Activated CD4-positive, alpha-beta T cell treated with anti-CD3 and anti-CD28 coated beads, Interleukin-2, amount 50 U/mL, for 24 hours (primary cell): Measurements from ENCODE around the gene HMGXB3.
A peak's percentile ranks its signal among the peaks of the same experiment; 100 is the strongest.

ENCODE experiments used
- DNase-seq, 2 donors: peaks; one replicate each; pipeline ENCODE4 v3.0.0-alpha.2; 2020; ENCODE audit warnings: low read depth in 1 of 2, low spot score in 1 of 2

Gene HMGXB3

GRCh38 chr5:149981206-149981605 lies 19.3 kb upstream of the HMGXB3 start:
- DNase-seq, result no peak

- no peak for DNase-seq
These were observed 18.0 kb upstream of the HMGXB3 start for GRCh38 chr5:149982505-149982904.

- no peak for DNase-seq
These were observed 12.4 kb upstream of the HMGXB3 start for GRCh38 chr5:149988126-149988525.

DNA sequence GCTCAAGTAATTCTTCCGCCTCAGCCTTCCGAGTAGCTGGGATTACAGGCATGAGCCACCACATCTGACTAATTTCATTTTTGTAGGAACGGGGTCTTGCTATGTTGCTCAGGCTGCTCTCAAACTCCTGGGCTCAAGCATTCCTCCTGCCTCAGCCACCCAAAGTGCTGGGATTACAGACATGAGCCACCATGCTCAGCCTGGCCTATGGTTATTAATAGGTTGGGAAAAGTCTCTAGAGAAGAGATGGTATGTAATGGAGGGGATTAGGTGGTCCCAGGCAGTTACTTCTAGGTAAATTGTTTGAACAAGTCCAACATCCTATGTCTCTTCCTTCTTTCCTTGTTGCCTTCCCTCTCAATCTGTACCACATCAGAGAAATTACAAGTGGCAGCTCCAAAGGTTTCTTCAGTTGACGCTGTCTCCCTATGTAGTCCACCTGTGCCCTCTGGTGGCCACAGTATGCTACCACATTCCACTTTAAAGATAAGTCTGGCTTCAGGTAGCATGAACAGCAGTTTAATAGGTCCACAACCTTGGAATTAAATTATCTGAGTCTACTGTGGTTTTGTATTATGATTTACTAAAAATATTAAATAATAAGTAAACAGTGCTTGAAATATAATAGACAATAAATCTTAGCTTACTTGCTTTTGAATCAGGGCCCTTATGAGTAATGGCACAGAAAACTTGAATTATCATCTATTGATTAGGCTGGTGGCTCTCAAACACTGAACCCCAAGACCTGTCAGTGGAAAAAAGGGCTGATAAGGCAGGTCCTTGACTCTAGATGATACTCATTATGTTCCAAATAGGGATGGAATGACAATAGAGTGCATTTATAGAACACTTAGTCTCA lies 9.8 kb upstream of the HMGXB3 start:
- peak; percentile 17 to 58 for DNase-seq

DNA sequence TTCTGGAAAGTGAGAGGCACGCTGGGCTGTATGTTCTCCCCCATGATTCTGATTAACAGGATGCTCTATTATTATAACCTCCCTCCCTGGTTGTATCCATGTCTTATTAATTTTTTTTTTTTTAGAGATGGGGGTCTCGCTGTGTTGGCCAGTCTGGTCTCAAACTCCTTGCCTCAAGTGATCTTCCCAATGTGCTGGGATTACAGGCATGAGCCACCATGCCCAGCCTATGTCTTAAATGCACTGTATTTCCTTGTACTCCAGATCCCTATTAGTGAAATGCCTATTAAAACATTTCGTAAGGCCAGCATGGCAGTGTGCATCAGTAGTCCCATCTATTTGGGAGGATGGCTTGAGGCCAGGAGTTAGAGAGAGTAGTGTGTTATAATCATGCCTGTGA lies 7.1 kb upstream of the HMGXB3 start:
- DNase-seq, result no peak

- DNase-seq, result no peak
These were observed 4.9 kb upstream of the HMGXB3 start for GRCh38 chr5:149995385-149996204.

DNA sequence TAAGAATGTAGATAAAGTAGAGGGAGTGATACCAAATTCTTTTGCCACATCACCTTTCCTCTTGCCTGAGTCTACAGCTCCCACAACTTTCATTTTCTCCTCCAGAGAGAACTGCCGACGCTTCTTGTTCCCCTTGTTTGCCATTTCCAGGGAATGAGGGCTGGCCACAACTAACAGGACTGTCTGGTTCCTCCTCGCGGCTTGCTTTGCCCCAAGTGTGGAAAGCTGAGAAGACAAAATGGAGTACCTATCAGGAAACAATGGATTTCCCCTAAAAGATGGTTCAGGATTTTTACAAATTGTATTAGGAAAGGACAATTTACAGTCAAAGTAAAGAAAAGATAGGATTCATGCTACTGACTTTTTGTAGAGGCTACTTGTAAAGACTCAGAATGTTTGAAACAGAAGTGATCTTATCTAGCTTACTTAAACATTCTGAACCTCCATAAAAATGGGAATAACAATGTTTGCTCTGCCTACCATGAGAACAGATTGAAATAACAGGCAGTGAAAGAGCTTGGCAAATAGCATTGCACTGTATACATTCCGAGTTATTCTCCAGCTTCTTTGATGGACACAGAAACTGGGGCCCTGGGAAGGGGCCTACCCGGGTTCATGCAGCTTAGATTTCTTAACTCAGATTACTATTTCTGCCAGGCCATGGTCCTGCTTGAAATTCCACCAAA lies 4.2 kb upstream of the HMGXB3 start:
- no peak for DNase-seq

DNA sequence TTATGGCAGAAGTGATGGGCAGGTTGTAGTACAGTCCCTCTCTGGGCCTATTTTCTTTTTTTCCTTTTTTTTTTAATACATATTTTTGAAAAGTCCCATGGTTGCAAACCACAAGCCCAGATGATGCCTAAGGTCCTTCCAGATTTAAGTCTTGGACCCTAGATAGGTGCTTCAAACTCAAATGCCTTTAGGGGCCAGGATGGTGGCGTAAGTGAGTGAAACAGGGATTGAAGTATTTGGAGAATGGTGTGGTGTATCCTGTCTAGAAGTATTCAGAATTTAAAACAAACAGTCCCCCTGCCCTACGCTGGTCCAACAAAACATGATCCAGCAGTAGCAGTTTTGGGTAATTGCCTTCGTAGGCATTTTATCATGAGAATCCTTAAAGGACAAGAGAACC lies 2.3 kb upstream of the HMGXB3 start:
- no peak for DNase-seq

DNA sequence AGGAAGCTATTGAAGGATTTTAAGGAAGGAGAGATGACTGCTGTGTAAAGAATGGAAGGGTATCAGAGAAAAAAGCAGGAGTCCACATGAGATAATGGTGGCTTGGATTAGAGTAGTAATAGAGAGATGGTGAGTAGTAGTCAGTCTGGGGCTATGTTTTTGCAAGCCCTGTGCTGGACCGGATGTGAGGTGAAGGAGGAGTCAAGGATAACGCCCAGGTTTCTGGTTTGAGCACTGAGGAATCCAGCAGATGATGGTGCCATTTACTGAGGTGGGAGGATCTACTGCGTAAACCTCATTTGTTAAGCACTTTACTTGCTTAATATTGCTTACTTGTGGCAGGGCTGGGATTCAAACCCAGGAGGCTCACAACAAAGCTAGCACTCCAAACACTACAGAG lies 1.2 kb upstream of the HMGXB3 start:
- DNase-seq, result no peak

DNA sequence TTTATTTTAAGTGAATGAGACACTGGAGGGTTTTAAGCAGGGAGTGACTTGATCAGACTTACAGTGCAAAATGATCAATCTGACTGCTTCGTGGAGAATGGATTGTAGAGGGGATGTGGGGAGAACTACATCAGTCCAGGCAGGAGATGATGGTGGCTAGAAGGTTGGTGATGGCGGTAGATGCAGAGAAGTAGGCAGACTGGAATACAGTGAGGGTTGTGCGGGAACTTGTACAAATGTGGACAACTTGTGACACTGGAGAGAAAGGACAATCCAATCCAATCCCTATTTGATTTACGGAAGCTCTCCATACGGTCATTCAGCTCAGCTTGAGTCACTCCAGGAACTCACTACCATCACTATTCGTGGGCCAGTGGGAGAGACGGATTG lies 678 bp upstream of the HMGXB3 start:
- no peak for DNase-seq

DNA sequence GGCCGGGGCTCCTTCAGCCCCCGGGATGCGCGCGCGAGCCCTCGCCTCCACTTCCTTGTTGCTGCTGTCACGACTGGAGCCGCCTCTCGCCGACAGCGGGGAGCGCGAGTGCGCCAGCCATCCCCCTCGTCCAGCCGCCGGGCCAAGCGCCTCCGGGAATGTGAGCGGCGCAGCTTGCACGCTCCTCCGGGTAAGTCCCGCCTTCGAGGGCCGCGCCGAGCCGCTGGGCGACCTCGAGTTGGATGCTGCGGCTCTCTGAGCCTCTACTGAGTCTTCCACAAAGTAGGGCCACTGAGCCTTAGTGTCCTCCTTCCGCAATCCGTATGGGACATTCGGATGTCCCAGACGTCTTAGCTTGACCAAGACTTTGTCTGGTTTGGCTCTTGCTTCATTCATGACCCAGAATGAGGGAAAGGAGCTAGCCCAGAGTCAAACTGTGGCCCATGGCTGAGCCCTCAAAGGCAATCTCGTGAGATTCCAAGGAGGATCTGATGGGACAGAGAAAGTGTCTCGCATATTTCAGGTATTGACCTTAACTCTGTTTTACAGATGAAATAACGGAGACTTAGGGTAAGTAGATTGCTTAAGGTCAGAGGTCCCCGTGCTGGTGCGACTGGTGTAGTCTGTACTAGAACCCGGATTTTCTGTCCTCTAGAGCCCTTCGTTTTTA lies 586 bp downstream of the HMGXB3 start:
- peak in 1 of 2 donors; percentile 25 for DNase-seq

DNA sequence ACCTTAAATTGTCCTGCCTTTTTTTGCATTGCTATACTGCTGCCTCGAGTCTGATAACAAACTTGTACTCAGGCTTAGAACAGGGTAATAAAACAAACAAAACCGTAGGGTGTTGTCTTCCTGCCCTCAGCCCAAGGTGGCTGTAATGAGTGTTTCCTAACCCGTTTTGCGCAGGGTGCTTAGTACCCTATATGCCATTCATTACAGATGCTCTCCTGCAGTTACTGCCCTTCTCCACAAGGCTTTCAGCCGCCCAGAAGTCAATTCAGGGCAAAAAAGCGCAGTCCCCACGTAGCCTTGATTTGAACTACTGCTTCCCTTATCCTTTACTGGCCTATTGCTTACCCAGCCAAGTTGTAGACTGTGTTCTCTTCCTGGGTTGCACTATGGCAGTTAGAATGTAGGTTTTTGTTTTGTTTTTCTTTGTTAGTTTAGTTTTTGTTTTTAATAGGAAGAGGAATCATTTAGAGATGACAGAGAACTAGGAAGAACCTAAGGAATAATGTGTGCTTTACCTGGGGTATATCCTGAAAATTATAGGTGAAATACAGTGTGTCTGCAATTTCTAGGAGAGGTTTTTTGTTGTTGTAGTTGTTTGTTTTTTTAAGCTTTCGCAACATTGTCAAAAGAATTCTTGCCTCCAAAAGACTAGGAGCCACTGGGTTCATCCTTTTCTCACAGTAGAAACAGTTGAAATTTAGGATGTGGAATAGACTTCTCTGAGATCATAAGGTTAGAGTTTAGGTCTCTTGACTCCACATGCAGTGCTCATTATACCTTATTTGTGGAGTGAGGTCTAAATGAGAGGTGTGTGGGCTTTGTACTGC lies 1.3 kb downstream of the HMGXB3 start:
- peak; percentile 13 to 42 for DNase-seq

GRCh38 chr5:150006318-150006717 lies 5.8 kb downstream of the HMGXB3 start:
- DNase-seq, result no peak

DNA sequence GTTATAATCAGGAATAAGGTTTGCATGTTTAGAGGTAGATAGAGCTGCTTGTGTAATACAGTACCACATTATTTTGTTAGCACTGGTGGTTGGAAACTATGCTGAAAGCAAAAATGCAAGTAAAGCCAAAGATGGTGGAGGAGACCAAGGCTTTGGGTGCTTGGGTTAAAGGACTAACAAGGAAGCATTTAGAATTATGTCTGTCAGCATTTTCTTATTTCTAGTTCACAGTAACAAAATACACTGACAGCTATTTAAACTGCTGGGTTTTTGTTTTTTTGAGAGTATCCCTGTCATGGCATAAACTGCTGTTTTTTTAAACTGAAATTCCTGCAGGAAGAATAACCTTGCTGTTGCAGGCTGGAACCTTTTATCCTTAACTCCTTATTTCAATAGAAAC lies 6.5 kb downstream of the HMGXB3 start:
- DNase-seq, result no peak

GRCh38 chr5:150009671-150010387 lies 9.3 kb downstream of the HMGXB3 start:
- DNase-seq, result no peak

DNA sequence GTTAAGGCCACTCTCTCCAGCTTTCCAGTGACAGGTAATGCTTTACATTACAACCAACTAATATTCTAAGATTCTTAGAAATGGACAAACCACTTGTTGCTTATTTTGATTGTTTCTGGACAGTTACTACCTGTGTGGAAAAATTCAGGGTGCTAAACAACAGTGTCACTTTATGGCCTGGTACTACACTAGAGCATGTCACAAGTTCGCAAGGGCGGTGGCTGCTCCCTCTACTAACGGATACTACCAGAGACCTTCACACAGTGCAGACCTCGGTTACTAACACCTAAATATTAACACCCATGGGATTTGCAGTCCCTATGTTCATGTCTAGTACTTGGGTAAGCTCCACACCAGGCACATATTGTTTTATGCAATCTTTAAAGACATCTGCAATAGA lies 13.4 kb downstream of the HMGXB3 start:
- no peak for DNase-seq

GRCh38 chr5:150014456-150014855 lies 13.9 kb downstream of the HMGXB3 start:
- DNase-seq, result no peak

GRCh38 chr5:150015415-150015814 lies 14.9 kb downstream of the HMGXB3 start:
- DNase-seq, result no peak

DNA sequence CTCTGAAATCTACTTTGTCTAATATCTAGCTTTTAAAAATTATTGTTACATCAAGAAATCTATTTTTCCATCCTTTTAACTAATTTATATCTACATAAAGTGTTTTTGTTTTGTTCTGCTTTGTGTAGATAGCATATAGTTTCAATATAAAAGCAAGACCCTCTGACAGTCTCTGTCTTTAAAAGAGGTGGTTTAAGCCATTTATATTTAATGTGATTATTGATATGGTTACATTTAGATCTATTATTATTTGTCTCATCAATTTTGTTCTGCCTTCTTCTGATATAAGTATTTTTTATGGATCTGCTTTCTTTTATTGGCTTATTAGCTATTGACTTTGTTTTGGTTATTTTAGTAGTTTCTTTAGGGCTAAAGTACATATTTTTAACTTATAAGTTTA lies 16.0 kb downstream of the HMGXB3 start:
- DNase-seq, result no peak
